Spleen (tissue), 11 donors: Measurements from ENCODE around the gene TRIM23. TPM values are rescaled to one million over a fixed set of nuclear protein-coding genes. Genes with fewer than 3 reads are reported as not detected.
"Not testable (repeated sequence)": the region's sequence is repeated elsewhere in the genome, so short reads cannot be mapped to it uniquely, and the experiment has no call there.

Source experiments
- DNase-seq: peaks from one replicate; pipeline ENCODE4 v3.0.0-alpha.2; 2020
- H3K27ac ChIP-seq, 8 donors: fragments of 200-600 bp; sonication (generic) in 7 of 8; 1 replicate in 4 of 8; 2 replicates in 4 of 8; pipeline versions ENCODE4 v1.5.0 to v1.8.0; 2016 to 2021; ENCODE audit warnings: inconsistent platforms in 4 of 8, mild to moderate bottlenecking in 4 of 8, moderate library complexity in 1 of 8
- H3K27me3 ChIP-seq, 7 donors: fragments of 200-600 bp; sonication (generic) in 6 of 7; replicated peaks in 1 of 7; 1 replicate in 4 of 7; 2 replicates in 3 of 7; pipeline versions ENCODE4 v1.5.0 to v1.8.0; 2016 to 2021; ENCODE audit warnings: inconsistent platforms in 3 of 7, mild to moderate bottlenecking in 1 of 7
- H3K36me3 ChIP-seq, 6 donors: fragments of 200-600 bp; sonication (generic) in 5 of 6; 1 replicate in 4 of 6; 2 replicates in 2 of 6; pipeline versions ENCODE4 v1.5.0 to v1.8.0; 2016 to 2021; ENCODE audit warnings: inconsistent platforms in 2 of 6
- H3K4me1 ChIP-seq, 6 donors: fragments of 200-600 bp; sonication (generic) in 5 of 6; 1 replicate in 3 of 6; 2 replicates in 3 of 6; pipeline versions ENCODE4 v1.5.0 to v1.8.0; 2016 to 2021; ENCODE audit warnings: inconsistent platforms in 3 of 6
- H3K4me3 ChIP-seq, 8 donors: fragments of 200-600 bp; sonication (generic) in 7 of 8; 1 replicate in 4 of 8; 2 replicates in 4 of 8; pipeline versions ENCODE4 v1.5.0 to v1.8.0; 2016 to 2021; ENCODE audit warnings: inconsistent platforms in 4 of 8, mild to moderate bottlenecking in 4 of 8, moderate library complexity in 2 of 8
- H3K9me3 ChIP-seq, 8 donors: fragments of 200-600 bp; sonication (generic) in 7 of 8; 1 replicate in 4 of 8; 2 replicates in 4 of 8; pipeline versions ENCODE4 v1.5.0 to v1.8.0; 2016 to 2021; ENCODE audit warnings: inconsistent platforms in 4 of 8
- CTCF ChIP-seq, 11 experiments: fragments of 200-600 bp in 7 of 11; fragments of 450-650 bp in 4 of 11; sonication (generic) in 4 of 11; IDR thresholded peaks in 8 of 11; conservative IDR thresholded peaks in 3 of 11; 1 replicate in 7 of 11; 2 replicates in 4 of 11; pipeline versions ENCODE4 v1.4.0 to v1.8.0; 2016 to 2021; ENCODE audit warnings: antibody characterized with exemption in 11 of 11, inconsistent platforms in 4 of 11, mild to moderate bottlenecking in 1 of 11
- POLR2A ChIP-seq, 3 donors: fragments of 450-650 bp; IDR thresholded peaks; one replicate each; pipeline ENCODE4 v1.5.1; 2017; ENCODE audit warnings: antibody characterized with exemption in 3 of 3, mild to moderate bottlenecking in 1 of 3
- POLR2AphosphoS5 ChIP-seq, 3 donors: sonication (generic); formaldehyde crosslinking; IDR thresholded peaks; one replicate each; pipeline ENCODE4 v1.5.1; 2017; ENCODE audit warnings: antibody characterized with exemption in 3 of 3
- WGBS, 5 donors: extraction: QIAGEN DNeasy Blood & Tissue Kit in 3 of 5; methylation state at CpG; one replicate each; pipeline versions ENCODE4 v1.1.5 to v1.1.7; 2013 to 2018; 5-methylcytosine and 5-hydroxymethylcytosine counted together
- intact Hi-C: fragments of 100-400 bp; cut with DNase I; formaldehyde crosslinking; loops from one replicate; pipeline ENCODE4 v1.15.0; 2023; ENCODE audit warnings: low total_unique reads
- polyA plus RNA-seq, 3 donors: library from polyadenylated mRNA; stranded (reverse); fragments of 200-250 nt; gene quantifications; one replicate each; pipeline ENCODE4 v1.2.1, GENCODE V29; 2013
- total RNA-seq, 7 donors: library from RNA; depleted of rRNA in 3 of 7; stranded (reverse); fragments of >200 nt in 3 of 7; fragmentation: NEBNext Ultra II Directional in 4 of 7; extraction: Animal tissue kit (Norgen Biotek cat#: 25700) in 4 of 7; gene quantifications; one replicate each; pipeline versions ENCODE4 v1.1.0 to v1.2.1, GENCODE V29; 2016 to 2021
- donor health status: healthy with polysubstance abuse.
- donor health status: DM: no; HTN: no; CAD: no; lungs with moderate emphysema.
- donor health status: DM: no; HTN: no; CAD: no.
- donor health status: Bipolar disorder and iron deficiency.
- donor health status: healthy.
- donor health status: DM: no; HTN: no; CAD: no.
- donor health status: DM: yes; HTN: yes; CAD: no.

Gene TRIM23
- total and polyA plus RNA-seq, 10 donors, result 3.3 to 24.2 (median 16.4) TPM

- WGBS, 5 donors, result 85 to 90% (median 88%) methylated on average over 4 of the region's 4 CpGs
- H3K27me3 ChIP-seq, result no peaks in the 10 kb centered on the region
- H3K4me3 ChIP-seq, result no peak overlapping the region
- H3K27ac ChIP-seq, result no peak overlapping the region
- intact Hi-C loops, result no loop called here
- H3K9me3 ChIP-seq, result no peaks in the 10 kb centered on the region
- DNase-seq, result no peak
- TF ChIP-seq POLR2AphosphoS5 (IDR thresholded peaks at IDR 0.05), result no peak
- no peak for TF ChIP-seq POLR2A (IDR thresholded peaks at IDR 0.05)
- no peak for TF ChIP-seq CTCF (IDR thresholded peaks at IDR 0.05 in 8 of 11, conservative IDR thresholded peaks at IDR 0.05 in 3 of 11)
- H3K4me1 ChIP-seq, result peaks cover 0 to 6% (median 0%) of the 10 kb centered on the region in 6 donors
- peaks cover 0 to 100% (median 78%) of the 10 kb centered on the region in 6 donors for H3K36me3 ChIP-seq
Observed at GRCh38 chr5:65612298-65612907, 11.7 kb downstream of the TRIM23 start.

- peaks cover 0 to 4% (median 0%) of the 10 kb centered on the region in 6 donors for H3K4me1 ChIP-seq
- no peaks in the 10 kb centered on the region for H3K9me3 ChIP-seq
- no peaks in the 10 kb centered on the region for H3K27me3 ChIP-seq
- no peak for DNase-seq
- WGBS, 5 donors, result 89 to 97% (median 94%) methylated on average over 3 of the region's 3 CpGs
- intact Hi-C loops, result no loop called here
- TF ChIP-seq CTCF (IDR thresholded peaks at IDR 0.05 in 8 of 11, conservative IDR thresholded peaks at IDR 0.05 in 3 of 11), result no peak
- TF ChIP-seq POLR2AphosphoS5 (IDR thresholded peaks at IDR 0.05), result no peak
- no peak for TF ChIP-seq POLR2A (IDR thresholded peaks at IDR 0.05)
- H3K4me3 ChIP-seq, result no peak overlapping the region
- H3K36me3 ChIP-seq, result peaks cover 0 to 100% (median 82%) of the 10 kb centered on the region in 6 donors
- no peak overlapping the region for H3K27ac ChIP-seq
Observed at GRCh38 chr5:65611524-65611923, 12.6 kb downstream of the TRIM23 start.

GRCh38 chr5:65601761-65602160 lies 22.4 kb downstream of the TRIM23 start:
- intact Hi-C loops, H3K27me3 ChIP-seq, H3K4me3 ChIP-seq, H3K27ac ChIP-seq, H3K4me1 ChIP-seq, DNase-seq: not testable (repeated sequence)
- H3K36me3 ChIP-seq, result peaks cover 2 to 100% (median 70%) of the 10 kb centered on the region in 6 donors
- peaks cover 0 to 20% (median 8%) of the 10 kb centered on the region in 8 donors for H3K9me3 ChIP-seq
- WGBS, 5 donors, result 86 to 100% (median 95%) methylated on average over 1 of the region's 1 CpG; no CpG with 5 or more reads in 1 of the 5 donors

GRCh38 chr5:65588694-65589093 lies 35.4 kb downstream of the TRIM23 start:
- 92 to 99% (median 96%) methylated on average over 2 of the region's 2 CpGs for WGBS, 5 donors
- DNase-seq, result no peak
- no peaks in the 10 kb centered on the region for H3K9me3 ChIP-seq
- peak overlapping the region in 1 of 8 donors; percentile 42 for H3K27ac ChIP-seq
- H3K4me3 ChIP-seq, result no peak overlapping the region
- intact Hi-C loops, result no loop called here
- peaks cover 0 to 11% (median 0%) of the 10 kb centered on the region in 6 donors for H3K4me1 ChIP-seq
- H3K27me3 ChIP-seq, result no peaks in the 10 kb centered on the region
- peaks cover 0 to 100% (median 81%) of the 10 kb centered on the region in 6 donors for H3K36me3 ChIP-seq
- TF ChIP-seq POLR2A (IDR thresholded peaks at IDR 0.05), result no peak

GRCh38 chr5:65577141-65577540 lies 47.0 kb downstream of the TRIM23 start:
- Histone ChIP-seq H3K36me3 (peaks cover 0 to 91% (median 55%) of the 10 kb centered on the region in 6 donors), H3K4me3 (no peak overlapping the region), H3K4me1 (peaks cover 0 to 18% (median 0%) of the 10 kb centered on the region in 6 donors), H3K27ac (no peak overlapping the region), H3K27me3 (no peaks in the 10 kb centered on the region), H3K9me3 (no peaks in the 10 kb centered on the region)
- TF ChIP-seq CTCF (IDR thresholded peaks at IDR 0.05 in 8 of 11, conservative IDR thresholded peaks at IDR 0.05 in 3 of 11), result no peak
- no peak for TF ChIP-seq POLR2A (IDR thresholded peaks at IDR 0.05)
- no peak for TF ChIP-seq POLR2AphosphoS5 (IDR thresholded peaks at IDR 0.05)
- intact Hi-C loops, result no loop called here
- DNase-seq, result no peak
